Measurements from ENCODE around the gene FLOT2. TPM values are rescaled to one million over a fixed set of nuclear protein-coding genes. Genes with fewer than 3 reads are reported as not detected.
"Not testable (repeated sequence)": the region's sequence is repeated elsewhere in the genome, so short reads cannot be mapped to it uniquely, and the experiment has no call there.

The FLOT2 gene
- polyA plus RNA-seq, 1 donor (not counting 4 experiments of a cell fraction or from before 2014, with no cell fraction given): 67.2 TPM

DNA sequence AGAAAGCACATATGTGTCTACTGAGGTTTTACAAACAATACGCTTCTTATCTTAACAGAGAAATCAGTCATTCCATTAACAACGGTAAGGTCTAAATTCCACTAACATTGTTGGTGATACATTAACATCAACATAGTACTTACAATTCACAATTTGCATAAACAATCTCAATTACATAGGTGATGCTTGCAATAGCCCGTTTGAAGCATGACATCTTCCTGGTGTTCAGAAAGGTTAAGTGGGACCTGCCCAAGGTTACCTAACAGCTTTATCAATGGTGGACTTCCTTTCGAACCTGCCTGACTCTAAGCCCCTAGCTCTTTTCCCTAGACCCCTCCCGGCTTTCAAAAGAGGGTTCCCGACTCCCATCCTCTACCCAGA lies 55.6 kb downstream of the FLOT2 start:
- peaks cover 54% of the 10 kb centered on the region for H3K79me2 ChIP-seq (ENCODE audit: control insufficient read depth, insufficient read depth, low read length)
- FAIRE-seq: no peak
- dilution Hi-C loops (cut with MboI; ENCODE audit: extremely low pct_ligation_motif_present, low sequenced_read_pairs): no loop called here

DNA sequence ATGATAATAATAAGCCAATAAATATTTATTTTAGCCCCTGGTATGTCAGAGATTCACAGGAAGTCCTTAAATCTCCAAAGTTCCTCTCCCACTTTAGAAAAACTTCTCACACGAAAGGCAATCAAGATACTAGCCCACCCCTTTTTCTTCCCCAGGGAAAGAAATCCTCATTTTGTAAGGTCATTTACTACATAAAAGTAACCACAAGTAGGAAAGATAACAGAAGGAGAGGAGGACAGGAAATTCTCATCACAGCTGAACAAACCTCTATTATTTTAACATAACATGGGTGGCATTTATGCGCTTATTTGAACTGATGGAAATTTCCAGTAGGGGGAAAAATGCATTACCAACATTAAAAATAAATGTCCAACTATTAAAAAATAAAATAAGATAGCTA lies 58.3 kb downstream of the FLOT2 start:
- no peak overlapping the region for H3K4me3 ChIP-seq (ENCODE audit: control insufficient read depth in 2 of 3, extremely low read depth in 1 of 3, insufficient read depth in 2 of 3, low read depth in 1 of 3, low read length in 3 of 3)
- no peak overlapping the region for H2AFZ ChIP-seq (ENCODE audit: control insufficient read depth, low read length)
- H3K4me2 ChIP-seq (ENCODE audit: control insufficient read depth, extremely low read depth, insufficient read depth, low read depth, low read length): no peak overlapping the region
- no peak overlapping the region for H3K27ac ChIP-seq (ENCODE audit: control insufficient read depth, insufficient read depth, low read length)
- H3K9ac ChIP-seq (ENCODE audit: control insufficient read depth, extremely low read depth, insufficient read depth, low read length): no peak overlapping the region
- peaks cover 3% of the 10 kb centered on the region for H4K20me1 ChIP-seq (ENCODE audit: control insufficient read depth, extremely low read depth, insufficient read depth, low read length)
- dilution Hi-C loops (cut with MboI; ENCODE audit: extremely low pct_ligation_motif_present, low sequenced_read_pairs): no loop called here
- FAIRE-seq: no peak
- DNase-seq (ENCODE audit: low read depth, low spot score): no peak
- peaks cover 13% of the 10 kb centered on the region for H3K4me1 ChIP-seq (ENCODE audit: control insufficient read depth, extremely low read depth, insufficient read depth, low read length)
- TF ChIP-seq, protein P1, sequence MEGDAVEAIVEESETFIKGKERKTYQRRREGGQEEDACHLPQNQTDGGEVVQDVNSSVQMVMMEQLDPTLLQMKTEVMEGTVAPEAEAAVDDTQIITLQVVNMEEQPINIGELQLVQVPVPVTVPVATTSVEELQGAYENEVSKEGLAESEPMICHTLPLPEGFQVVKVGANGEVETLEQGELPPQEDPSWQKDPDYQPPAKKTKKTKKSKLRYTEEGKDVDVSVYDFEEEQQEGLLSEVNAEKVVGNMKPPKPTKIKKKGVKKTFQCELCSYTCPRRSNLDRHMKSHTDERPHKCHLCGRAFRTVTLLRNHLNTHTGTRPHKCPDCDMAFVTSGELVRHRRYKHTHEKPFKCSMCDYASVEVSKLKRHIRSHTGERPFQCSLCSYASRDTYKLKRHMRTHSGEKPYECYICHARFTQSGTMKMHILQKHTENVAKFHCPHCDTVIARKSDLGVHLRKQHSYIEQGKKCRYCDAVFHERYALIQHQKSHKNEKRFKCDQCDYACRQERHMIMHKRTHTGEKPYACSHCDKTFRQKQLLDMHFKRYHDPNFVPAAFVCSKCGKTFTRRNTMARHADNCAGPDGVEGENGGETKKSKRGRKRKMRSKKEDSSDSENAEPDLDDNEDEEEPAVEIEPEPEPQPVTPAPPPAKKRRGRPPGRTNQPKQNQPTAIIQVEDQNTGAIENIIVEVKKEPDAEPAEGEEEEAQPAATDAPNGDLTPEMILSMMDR (optimal IDR thresholded peaks at IDR 0.05 in 1 of 3, IDR thresholded peaks at IDR 0.05 in 1 of 3, conservative IDR thresholded peaks at IDR 0.05 in 1 of 3; ENCODE audit: extremely low read depth in 1 of 3, insufficient read depth in 2 of 3, low read length in 3 of 3): no peak
- TF ChIP-seq EZH2 (IDR thresholded peaks at IDR 0.05; ENCODE audit: low read length): no peak
- H3K79me2 ChIP-seq (ENCODE audit: control insufficient read depth, insufficient read depth, low read length): peaks cover 78% of the 10 kb centered on the region
- H3K27me3 ChIP-seq (ENCODE audit: control insufficient read depth, extremely low read depth, insufficient read depth, low read length): no peaks in the 10 kb centered on the region
- H3K9me1 ChIP-seq (ENCODE audit: control insufficient read depth, extremely low read depth, insufficient read depth, low read length): no peaks in the 10 kb centered on the region
- H3K9me3 ChIP-seq (ENCODE audit: control insufficient read depth, low read depth, low read length): no peaks in the 10 kb centered on the region
- peaks cover 0 to 2% of the 10 kb centered on the region in 2 experiments for H3K36me3 ChIP-seq (ENCODE audit: control insufficient read depth in 2 of 2, extremely low read depth in 1 of 2, insufficient read depth in 2 of 2, low read length in 2 of 2)

More for the DNA sequence above, 55.6 kb downstream of the FLOT2 start:
- H3K4me2 ChIP-seq (ENCODE audit: control insufficient read depth, extremely low read depth, insufficient read depth, low read depth, low read length): peak overlapping the region; percentile 95
- H3K4me3 ChIP-seq (ENCODE audit: control insufficient read depth in 2 of 3, extremely low read depth in 1 of 3, insufficient read depth in 2 of 3, low read depth in 1 of 3, low read length in 3 of 3): peak overlapping the region; percentile 68 to 99 (median 69)
- H2AFZ ChIP-seq (ENCODE audit: control insufficient read depth, low read length): no peak overlapping the region
- peaks cover 13% of the 10 kb centered on the region for H3K4me1 ChIP-seq (ENCODE audit: control insufficient read depth, extremely low read depth, insufficient read depth, low read length)
- H3K27ac ChIP-seq (ENCODE audit: control insufficient read depth, insufficient read depth, low read length): peak overlapping the region; percentile 50
- H3K27me3 ChIP-seq (ENCODE audit: control insufficient read depth, extremely low read depth, insufficient read depth, low read length): no peaks in the 10 kb centered on the region
- H4K20me1 ChIP-seq (ENCODE audit: control insufficient read depth, extremely low read depth, insufficient read depth, low read length): no peaks in the 10 kb centered on the region
- peak overlapping the region; percentile 76 for H3K9ac ChIP-seq (ENCODE audit: control insufficient read depth, extremely low read depth, insufficient read depth, low read length)
- H3K9me3 ChIP-seq (ENCODE audit: control insufficient read depth, low read depth, low read length): no peaks in the 10 kb centered on the region
- DNase-seq (ENCODE audit: low read depth, low spot score): no peak
- H3K9me1 ChIP-seq (ENCODE audit: control insufficient read depth, extremely low read depth, insufficient read depth, low read length): no peaks in the 10 kb centered on the region
- TF ChIP-seq, protein P1 (optimal IDR thresholded peaks at IDR 0.05 in 1 of 3, IDR thresholded peaks at IDR 0.05 in 1 of 3, conservative IDR thresholded peaks at IDR 0.05 in 1 of 3; ENCODE audit: extremely low read depth in 1 of 3, insufficient read depth in 2 of 3, low read length in 3 of 3): no peak
- TF ChIP-seq EZH2 (IDR thresholded peaks at IDR 0.05; ENCODE audit: low read length): no peak
- no peaks in the 10 kb centered on the region for H3K36me3 ChIP-seq (ENCODE audit: control insufficient read depth in 2 of 2, extremely low read depth in 1 of 2, insufficient read depth in 2 of 2, low read length in 2 of 2)

DNA sequence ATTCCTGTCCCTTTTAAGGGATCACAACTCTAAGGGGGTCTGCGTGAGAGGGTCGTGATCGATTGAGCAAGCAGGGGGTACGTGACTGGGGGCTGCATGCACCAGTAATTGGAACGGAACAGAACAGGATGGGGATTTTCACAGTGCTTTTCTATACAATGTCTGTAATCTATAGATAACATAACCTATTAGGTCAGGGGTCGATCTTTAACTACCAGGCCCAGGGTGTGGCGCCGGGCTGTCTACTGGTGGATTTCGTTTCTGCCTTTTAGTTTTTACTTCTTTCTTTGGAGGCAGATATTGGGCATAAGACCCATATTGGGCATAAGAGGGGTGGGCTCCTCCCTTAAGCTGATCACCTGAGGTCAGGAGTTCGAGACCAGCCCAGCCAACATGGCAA lies 61.0 kb downstream of the FLOT2 start:
- H3K9me1 ChIP-seq (ENCODE audit: control insufficient read depth, extremely low read depth, insufficient read depth, low read length); DNase-seq (ENCODE audit: low read depth, low spot score); FAIRE-seq; H3K36me3 ChIP-seq (ENCODE audit: control insufficient read depth in 2 of 2, extremely low read depth in 1 of 2, insufficient read depth in 2 of 2, low read length in 2 of 2); H3K9ac ChIP-seq (ENCODE audit: control insufficient read depth, extremely low read depth, insufficient read depth, low read length); H3K4me1 ChIP-seq (ENCODE audit: control insufficient read depth, extremely low read depth, insufficient read depth, low read length); dilution Hi-C loops (cut with MboI; ENCODE audit: extremely low pct_ligation_motif_present, low sequenced_read_pairs); H4K20me1 ChIP-seq (ENCODE audit: control insufficient read depth, extremely low read depth, insufficient read depth, low read length); H3K4me2 ChIP-seq (ENCODE audit: control insufficient read depth, extremely low read depth, insufficient read depth, low read depth, low read length); H3K27ac ChIP-seq (ENCODE audit: control insufficient read depth, insufficient read depth, low read length); H2AFZ ChIP-seq (ENCODE audit: control insufficient read depth, low read length); H3K4me3 ChIP-seq (ENCODE audit: control insufficient read depth in 2 of 3, extremely low read depth in 1 of 3, insufficient read depth in 2 of 3, low read depth in 1 of 3, low read length in 3 of 3); H3K27me3 ChIP-seq (ENCODE audit: control insufficient read depth, extremely low read depth, insufficient read depth, low read length); H3K9me3 ChIP-seq (ENCODE audit: control insufficient read depth, low read depth, low read length): not testable (repeated sequence)
- H3K79me2 ChIP-seq (ENCODE audit: control insufficient read depth, insufficient read depth, low read length): peaks cover 85% of the 10 kb centered on the region

All from keratinocyte (primary cell).